ENCODE results near the gene BAD.
A peak's percentile ranks its signal among the peaks of the same experiment; 100 is the strongest.

BAD gene

DNA sequence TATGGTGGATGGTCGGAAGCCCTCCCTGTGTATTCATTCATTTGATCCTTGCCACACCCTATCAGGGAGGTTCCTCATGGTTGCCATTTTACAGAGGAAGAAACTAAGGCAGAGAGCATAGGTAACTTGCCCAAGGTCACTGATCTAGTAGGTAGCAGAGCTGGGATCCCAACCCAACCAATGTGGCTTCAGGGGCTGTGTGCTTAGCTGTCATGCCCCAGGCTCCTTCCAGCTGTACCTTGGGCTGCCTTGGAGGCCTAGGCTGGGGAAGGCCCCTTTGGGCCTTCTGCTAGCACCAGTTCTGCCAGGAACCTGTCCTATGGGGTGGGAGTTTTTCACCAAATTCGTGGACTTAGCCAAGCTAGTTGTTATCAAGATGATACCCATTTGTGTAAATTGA is 8.6 kb downstream of the BAD start:
- DNase-seq = no peak

DNA sequence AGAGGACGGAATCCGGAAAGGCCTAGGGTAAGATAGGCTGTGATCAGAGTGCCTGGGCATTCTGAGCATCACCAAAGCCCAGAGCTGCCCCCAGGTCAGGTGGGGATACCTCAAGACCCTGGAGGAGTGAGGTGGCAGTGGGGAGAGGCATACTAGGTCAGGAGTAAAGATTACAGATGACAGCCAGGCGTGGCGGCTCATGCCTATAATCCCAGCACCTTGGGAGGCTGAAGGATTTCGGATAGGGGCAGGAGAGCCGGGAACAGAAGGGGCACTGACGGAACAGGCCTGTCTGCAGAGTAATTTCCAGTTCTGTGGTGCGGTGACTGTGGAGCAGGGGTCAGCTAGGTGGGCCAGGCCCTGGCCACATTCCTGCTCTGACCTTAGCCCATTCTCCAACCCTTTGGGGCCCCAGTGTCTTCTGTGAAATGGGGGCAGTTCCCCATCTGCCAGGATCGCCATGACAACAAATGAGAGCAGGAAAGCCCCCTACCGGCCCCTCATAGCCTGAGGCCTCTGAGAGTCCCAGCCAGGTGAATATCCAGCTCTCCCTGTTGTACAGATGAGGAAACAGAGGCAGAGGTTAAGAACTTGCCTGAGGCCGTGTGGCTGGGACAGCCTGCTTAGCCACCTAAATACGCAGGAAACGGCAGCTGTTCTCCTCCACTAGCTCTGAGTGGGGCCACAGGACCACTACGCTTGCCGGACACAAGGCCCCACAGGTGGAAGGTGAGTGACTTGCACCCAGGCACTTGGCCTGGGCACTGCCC is 9.2 kb downstream of the BAD start:
- no peak for DNase-seq

DNA sequence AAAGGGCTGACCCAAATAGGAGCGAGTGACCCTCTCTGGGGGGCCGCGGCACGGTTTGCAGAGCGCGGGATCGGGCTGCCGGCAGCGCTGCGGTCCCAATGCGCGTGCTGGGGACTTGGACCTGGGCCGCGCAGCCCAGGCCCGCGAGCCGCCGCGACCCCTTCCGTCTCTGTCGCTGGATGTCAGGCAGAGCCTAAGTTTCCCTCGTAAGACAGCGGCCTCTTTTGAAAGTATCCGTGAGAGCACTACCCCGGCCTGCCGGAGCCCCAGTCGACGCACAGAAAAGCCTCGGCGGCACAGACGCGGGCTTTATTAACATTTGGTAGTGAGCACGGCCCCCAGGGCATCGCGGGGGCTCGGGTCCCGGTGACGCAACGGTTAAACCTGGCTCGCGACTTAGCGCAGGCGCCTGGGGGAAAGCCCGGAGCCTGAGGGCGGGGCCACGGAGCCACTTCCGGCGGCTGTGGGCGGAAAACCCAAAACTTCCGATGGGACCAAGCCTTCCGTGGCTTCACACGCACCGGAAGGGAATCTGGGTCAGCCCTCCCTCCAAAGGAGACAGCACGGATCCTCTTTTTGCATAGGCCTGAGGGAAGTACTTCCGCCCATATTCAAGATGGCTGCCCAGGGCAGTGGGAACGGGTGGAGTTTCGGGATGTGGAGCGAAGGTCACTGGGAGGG is 14.8 kb downstream of the BAD start:
- DNase-seq = peak; percentile 68 to 100 (median 98)

DNA sequence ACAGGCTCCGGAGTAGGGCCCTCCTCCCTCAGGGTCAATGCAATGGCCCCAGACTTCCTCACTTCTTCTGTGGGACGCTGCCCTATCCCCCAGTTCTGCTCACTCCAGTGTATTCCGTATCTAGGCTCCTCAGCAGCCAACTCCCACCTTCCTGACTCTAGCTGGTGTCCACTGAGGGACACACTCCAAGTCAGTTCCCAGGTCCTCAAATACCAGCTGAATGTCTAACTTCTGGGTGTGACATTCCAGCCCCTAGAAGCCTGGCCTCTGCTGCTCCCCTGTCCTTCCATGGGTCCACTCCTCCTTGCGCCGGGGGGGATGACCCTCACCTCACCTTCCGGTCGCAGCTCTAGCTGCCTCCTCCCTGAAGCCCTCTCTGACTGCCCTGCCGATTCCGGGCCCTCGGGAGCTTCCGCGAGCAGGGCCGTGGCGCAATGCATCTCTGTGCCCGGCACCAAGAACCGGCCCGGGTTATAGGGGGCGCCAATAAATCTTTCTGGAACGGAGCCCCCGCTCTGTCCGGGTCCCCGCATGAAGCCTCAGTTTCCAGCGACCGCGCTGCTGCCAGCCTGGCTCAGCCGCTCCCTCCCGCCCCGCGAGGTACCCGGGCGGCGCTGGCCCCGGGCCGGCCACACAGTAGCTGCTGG is 15.4 kb downstream of the BAD start:
- peak in 6 of 14 donors; percentile 61 to 78 (median 64) for DNase-seq

DNA sequence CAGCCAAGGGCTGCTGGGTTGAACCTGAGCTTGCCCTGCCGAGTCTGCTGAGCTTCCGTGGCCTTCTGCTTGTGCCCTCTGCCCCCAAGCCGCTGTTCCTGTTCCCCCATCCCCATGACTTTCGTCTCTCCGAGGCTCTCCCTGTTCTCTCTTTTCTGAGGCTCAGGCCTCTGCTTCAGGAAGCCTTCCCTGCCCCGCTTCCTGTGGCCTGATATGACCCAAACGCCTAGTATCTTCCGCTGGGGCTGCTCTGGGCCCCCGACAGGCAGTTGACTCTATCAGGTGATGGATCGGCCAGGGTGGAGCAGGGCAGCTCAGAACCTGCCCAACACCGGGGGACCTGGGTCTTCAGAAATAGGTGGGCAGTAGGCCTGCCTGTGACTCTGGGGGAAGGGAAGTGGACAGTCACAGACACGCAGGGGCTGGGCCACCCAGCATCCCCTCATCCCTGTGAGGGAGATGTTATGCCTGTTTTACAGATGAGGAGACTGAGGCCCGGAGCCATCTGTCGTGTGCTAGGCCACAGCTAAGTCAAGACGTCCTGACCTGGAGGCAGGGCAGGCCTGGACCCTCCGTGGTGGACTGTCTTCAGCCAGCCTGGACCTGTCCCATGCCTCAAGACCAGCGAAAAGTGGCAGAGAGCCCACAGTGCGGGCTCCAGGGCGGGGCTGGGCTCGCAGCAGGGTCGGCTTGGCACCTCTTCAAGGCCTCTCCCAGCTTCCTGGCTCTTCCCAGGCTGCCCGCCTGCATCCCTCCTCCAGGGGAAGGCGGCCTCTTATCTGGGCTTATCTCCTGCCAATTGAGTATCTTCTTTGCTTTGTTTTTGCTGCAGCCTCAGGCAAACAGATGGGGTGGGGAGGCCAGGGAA is 16.2 kb downstream of the BAD start:
- peak in 5 of 14 donors; percentile 17 to 76 (median 37) for DNase-seq

DNA sequence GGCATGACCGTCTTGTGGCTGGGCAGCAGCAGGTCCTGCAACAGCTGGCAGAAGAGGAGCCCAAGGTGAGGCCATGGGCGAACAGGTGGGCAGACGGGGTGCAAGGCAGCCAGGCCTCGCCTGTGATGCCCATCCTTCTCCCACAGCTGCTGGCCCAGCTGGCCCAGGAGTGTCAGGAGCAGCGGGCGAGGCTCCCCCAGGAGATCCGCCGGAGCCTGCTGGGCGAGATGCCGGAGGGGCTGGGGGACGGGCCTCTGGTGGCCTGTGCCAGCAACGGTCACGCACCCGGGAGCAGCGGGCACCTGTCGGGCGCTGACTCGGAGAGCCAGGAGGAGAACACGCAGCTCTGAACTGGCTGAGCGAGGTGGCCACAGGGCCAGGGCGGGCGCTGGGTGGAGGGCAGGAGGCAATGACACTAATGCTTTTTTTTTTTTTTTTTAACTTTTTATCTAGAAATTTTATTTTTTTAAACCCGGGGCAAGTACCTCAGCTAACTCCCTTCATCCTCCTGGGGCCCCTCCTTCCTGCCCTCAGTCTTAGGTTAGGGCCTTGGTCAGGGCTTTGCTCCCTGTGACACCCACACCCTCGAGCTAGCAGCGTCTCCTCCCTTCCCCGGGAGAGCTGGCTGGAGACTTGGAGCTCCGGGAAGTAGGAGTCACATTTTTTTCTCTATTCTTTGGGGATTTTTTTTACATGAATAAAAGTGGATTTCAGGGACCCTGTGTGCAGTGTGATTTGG is 17.1 kb downstream of the BAD start:
- DNase-seq = no peak

DNA sequence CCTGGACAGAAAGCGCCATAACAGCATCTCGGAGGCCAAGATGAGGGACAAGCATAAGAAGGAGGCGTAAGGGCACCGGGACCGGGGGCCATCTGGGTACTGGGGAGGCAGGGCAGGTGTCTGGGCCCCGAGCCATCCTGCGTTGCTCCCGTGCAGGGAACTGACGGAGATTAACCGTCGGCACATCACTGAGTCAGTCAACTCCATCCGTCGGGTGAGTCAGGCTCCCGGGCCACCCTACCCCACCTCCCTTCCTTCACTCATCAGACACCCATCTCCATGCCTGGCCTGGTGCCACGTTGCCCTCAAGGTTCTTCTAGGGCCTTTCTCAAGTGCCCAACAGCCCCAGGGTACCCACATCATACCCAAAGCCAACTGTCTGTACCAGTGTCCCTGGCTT is 18.1 kb downstream of the BAD start:
- no peak for DNase-seq

DNA sequence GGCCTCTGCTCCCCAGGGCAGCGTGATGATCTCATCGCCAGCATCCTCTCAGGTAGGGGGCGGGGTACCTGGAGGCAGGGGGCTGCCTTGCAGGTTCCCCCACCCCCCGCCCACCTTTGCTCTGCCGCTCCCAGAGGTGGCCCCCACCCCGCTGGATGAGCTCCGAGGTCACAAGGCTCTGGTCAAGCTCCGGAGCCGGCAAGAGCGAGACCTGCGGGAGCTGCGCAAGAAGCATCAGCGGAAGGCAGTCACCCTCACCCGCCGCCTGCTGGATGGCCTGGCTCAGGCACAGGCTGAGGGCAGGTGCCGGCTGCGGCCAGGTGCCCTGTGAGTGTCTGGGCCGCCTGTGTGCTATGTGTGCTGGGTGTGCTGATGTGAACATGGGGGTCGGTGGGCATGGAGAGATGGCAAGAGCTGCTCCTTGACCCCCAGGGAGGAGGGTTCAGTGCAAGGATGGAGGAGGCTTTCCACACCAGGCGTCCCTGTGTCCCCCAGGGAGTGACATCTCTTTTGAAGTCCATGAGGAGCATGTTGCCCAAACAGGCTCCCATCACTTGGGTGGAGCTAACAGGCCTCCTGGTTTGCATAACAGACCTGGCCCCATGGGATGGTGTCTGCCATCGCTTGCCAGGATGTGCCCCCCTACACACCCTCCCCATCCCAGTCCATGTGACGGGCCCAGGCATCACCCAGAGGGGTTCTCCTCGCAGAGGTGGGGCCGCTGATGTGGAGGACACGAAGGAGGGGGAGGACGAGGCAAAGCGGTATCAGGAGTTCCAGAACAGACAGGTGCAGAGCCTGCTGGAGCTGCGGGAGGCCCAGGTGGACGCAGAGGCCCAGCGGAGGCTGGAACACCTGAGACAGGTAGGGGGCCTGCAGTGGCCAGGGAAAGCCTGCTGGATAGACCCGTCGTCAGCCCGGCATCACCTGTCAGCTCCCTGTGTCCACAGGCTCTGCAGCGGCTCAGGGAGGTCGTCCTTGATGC is 19.0 kb downstream of the BAD start:
- no peak for DNase-seq

DNA sequence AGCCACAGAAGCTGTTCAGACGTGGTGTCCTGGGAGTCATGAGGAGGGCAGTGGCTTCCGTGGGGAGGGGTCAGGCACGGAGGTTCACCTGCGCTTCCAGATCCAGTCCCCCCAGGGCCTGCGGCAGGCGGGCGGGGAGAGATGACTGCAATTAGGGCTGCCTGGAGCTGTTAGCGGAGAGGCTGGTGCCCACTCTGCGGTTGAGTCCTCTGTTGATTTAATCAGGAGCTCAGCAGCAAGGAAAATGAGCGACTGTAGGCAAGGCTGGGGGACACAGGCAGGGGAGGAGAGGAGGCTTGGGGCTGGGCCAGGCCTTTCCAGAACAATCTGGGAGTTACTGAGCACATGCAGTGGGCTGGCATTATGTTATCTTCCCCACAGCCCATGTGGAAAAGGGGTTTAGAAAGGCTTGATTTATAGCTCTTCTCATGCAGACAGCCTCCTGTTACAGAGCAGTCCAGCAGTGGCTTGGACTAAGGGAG is 20.1 kb downstream of the BAD start:
- DNase-seq = no peak

DNA sequence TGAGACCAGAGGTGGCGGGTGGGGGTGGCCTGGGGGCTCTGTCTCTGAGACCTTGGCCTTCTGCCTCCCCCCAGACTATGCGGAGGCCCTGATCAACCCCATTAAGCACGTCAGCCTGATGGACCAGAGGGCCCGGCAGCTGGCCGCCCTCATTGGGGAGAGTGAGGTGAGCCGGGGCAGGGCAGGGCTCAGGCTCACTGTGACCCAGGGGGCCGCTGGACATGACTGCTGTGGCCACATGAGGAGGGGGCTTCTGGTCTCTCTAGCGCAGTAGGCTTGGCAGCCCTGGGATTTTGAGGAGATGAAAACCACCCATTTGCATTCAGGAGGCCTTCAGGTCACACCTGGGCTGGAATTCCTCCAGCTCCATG is 20.5 kb downstream of the BAD start:
- DNase-seq = no peak

DNA sequence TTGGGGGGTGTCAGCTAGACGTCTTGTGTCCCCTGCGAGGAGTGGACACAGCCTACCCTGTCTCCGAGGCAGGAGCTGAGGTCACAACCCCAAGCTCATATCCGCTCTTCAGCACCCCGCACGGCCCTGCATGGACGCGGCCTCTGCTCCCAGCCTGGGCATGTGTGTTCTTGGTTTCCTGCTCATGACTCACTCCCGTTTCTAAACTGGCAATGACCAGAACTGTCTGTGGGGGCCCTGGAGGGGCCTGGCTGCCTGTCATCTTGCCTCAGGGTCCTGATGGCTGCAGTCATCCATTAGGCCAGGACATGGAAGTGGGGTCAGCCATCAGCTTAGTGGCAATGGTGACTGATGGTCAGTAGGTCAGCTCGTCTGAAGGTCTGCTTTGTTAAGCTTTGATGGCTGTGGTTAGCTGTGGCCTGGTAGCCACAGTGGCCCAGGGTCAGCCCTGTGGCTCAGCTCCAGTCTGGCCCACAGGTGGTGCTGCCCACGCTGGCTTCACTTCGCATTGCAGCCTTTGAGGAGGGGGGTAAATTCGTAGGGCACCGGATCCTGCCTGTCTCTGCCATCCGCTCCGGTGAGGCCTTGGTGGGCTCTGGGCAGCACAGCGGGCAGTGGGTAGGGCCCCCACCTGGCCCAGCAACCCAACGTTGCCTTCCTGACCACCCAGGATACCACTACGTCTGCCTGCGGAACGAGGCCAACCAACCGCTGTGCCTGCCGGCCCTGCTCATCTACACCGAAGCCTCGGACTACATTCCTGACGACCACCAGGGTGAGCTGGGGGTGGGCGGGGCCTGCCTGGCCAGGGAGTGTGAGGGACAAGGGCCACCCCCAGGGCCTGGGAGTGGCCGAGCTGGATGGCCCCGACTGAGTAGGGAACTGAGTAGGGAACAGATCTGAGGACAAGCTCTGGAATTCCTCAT is 21.2 kb downstream of the BAD start:
- no peak for DNase-seq

DNA sequence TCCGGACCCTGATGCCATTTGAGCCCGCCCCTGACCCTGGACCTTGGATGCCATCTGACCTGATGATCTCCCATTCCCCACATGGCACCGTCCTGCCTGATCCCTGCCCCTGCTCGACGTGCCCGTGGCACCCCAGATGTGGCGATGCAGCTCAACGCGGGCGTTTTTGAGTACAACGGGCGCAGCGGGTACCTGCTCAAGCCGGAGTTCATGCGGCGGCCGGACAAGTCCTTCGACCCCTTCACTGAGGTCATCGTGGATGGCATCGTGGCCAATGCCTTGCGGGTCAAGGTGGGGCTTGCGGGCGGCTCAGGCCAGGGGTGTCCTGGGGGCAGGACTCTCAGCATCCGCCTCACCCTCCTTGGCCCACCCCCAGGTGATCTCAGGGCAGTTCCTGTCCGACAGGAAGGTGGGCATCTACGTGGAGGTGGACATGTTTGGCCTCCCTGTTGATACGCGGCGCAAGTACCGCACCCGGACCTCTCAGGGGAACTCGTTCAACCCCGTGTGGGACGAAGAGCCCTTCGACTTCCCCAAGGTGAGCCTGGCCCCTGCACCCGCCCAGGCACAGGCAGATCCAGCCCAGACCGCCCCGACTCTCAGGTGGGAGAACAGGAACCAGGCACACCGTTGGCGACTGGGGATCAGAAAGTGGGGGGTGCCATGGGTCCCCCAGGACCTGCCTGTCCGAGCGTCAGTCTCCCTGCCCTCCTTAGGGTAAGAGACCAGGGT is 22.0 kb downstream of the BAD start:
- DNase-seq = no peak

DNA sequence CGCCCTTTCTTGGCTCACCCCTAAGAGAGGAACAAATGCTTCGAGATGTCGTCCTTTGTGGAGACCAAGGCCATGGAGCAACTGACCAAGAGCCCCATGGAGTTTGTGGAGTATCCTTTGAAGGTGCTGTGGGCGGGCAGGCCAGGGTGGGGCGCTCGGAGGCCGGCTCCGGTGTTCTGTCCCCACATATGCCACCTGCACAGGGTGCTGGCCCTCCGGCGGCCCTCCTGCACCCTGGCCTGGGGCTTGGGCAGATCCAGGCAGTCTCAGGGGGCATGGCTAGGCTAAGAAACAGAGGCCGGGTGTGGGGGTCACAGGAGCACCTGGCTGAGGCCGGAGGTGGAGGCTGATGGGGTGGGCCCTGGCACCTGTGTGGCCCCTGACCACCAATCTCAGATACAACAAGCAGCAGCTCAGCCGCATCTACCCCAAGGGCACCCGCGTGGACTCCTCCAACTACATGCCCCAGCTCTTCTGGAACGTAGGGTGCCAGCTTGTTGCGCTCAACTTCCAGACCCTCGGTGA is 22.8 kb downstream of the BAD start:
- DNase-seq = no peak

DNA sequence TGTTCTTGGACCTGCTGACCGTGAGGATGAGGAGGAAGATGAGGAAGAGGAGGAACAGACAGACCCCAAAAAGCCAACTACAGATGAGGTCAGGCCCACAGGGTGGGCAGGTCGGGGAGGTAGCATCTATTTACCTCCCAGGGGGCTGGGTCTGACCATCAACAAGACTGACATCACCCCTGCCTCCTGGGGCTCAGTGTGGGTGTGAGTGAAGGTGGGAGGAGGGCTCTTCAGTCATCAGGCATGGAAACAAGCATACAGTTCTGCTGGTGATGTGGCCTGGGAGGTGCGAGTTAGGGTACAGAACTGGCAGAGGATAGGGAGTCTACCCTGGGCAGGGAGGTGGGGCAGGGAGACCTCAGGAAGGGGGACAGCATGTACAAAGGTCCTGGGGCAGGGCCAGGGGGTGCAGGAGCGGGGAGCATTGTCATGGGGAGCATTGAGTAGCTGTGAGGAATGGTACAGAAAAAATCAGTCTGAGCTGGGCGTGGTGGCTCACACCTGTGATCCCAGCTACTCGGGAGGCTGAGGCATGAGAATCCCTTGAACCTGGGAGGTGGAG is 24.2 kb downstream of the BAD start:
- DNase-seq = no peak

DNA sequence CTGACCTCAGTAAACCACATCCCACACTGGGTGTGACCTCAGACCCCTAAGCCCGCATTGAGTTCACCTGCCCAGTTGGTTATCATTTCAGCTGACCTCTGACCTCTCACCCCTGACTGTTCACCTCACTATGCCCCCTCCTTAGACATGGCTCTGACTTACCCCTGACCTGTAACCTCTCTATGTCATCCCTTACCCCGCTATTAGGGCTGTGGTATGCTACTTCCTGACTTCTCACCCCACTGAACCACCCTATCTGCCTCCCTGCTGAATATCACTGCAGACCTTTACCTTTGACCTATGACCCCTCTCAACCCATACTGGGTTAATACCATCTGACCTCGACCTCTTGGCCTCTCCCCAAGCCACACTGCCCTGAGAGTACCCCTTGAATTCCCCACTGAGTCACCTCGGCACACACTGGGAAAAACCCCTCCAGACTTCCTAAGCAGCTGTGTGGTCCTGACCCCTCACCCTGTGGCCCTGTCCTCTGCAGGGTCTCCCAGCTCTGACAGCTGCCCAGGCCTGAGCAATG is 24.9 kb downstream of the BAD start:
- DNase-seq = no peak

DNA sequence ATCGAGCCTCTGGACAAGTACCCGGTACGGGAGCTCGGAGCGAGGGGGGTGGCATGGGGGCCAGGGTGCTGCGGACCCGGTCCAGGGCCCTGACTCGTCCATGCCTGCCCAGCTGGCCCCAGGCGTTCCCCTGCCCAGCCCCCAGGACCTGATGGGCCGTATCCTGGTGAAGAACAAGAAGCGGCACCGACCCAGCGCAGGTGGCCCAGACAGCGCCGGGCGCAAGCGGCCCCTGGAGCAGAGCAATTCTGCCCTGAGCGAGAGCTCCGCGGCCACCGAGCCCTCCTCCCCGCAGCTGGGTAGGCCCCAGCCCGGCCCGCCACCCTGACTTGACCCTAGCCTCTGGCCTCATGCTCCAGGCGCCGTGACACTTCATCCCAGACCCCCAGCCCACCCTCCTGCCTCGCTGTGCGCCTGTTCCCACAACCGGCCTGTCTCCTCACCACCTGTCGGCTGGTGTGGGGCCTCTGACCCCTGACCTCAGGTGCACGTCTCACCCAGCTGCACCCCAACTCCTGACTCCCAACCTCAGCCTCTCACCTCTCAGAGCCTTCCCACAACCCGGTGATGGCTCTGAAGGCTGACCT is 25.4 kb downstream of the BAD start:
- no peak for DNase-seq

DNA sequence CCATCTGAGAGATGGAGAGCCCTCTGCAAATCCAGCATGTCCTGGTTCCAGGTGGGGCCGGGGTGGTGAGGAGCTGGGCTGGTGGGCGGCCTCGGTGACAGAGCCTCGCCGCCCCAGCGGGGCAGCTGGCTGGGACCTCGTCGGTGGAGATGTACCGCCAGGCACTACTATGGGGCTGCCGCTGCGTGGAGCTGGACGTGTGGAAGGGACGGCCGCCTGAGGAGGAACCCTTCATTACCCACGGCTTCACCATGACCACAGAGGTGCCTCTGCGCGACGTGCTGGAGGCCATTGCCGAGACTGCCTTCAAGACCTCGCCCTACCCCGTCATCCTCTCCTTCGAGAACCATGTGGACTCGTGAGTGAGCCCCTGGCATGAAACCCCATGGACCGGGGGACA is 26.1 kb downstream of the BAD start:
- no peak for DNase-seq

All from C1 segment of cervical spinal cord (tissue), 14 donors.